ENCODE measurements around the gene PDIK1L. TPM values are rescaled to one million over a fixed set of nuclear protein-coding genes. Genes with fewer than 3 reads are reported as not detected.

The PDIK1L gene
- total and polyA plus RNA-seq, 2 donors (not counting 1 experiment from before 2014, with no cell fraction given), result 1.3 to 17.3 TPM

DNA sequence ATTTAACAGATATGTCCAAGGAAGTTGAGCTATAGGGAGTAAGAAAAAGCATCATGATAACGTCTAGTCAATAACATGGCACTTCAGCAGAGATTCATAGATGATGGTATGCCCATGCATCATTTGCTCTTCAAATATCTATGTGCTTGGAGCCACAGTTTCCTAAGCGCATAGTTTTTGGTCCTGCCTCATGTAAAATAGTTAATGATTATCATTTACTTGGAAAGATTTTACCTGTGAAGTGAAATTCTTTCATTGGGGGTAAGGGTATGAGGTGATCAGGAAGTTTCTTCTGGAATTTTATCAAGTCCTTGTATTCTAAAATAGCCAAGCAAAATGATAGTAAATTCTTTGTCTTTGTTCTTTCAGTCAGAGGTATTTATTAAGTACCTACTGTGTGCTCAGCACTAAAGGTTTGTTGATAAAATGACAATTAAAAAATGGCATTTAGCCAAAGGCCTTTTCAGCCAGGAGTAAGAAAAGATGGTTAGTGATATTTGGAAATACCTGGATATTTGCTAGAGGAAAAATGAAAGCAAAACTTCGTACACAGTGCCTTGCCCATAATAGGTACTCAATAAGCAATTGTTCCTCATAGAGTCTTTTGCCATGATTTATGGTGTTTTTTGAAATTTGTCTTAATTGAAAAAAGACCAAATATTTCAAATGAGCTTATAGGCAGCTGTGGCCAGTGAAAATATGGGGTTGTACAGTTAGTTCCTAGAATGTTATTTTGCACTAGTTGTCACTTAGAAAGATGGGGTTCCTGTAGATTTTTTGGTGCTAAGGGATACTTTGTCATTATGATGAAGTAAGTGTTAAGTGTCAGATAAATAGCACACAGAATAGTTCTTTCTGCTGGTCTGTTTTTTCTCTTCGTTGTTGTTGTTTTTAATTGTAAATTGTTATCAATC is 13.1 kb downstream of the PDIK1L start:
- peaks cover 4% of the 10 kb centered on the region for H3K27me3 Mint-ChIP-seq
- TF ChIP-seq EZH2 (IDR thresholded peaks at IDR 0.05; ENCODE audit: borderline replicate concordance, insufficient read depth, low read depth, low read length, poor library complexity, severe bottlenecking), result no peak
- TF ChIP-seq, protein P1, sequence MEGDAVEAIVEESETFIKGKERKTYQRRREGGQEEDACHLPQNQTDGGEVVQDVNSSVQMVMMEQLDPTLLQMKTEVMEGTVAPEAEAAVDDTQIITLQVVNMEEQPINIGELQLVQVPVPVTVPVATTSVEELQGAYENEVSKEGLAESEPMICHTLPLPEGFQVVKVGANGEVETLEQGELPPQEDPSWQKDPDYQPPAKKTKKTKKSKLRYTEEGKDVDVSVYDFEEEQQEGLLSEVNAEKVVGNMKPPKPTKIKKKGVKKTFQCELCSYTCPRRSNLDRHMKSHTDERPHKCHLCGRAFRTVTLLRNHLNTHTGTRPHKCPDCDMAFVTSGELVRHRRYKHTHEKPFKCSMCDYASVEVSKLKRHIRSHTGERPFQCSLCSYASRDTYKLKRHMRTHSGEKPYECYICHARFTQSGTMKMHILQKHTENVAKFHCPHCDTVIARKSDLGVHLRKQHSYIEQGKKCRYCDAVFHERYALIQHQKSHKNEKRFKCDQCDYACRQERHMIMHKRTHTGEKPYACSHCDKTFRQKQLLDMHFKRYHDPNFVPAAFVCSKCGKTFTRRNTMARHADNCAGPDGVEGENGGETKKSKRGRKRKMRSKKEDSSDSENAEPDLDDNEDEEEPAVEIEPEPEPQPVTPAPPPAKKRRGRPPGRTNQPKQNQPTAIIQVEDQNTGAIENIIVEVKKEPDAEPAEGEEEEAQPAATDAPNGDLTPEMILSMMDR (IDR thresholded peaks at IDR 0.05), result no peak
- H3K4me1 Mint-ChIP-seq, result peaks cover 28% of the 10 kb centered on the region
- CTCF ChIA-PET, result interaction anchor here (3.8 kb wide), 1 partner anchor 20 kb away, joined by 21 read pairs; no protein-coding TSS in a partner anchor
- H3K79me2 ChIP-seq (ENCODE audit: control insufficient read depth, insufficient read depth, low read length), result no peaks in the 10 kb centered on the region
- intact Hi-C loops (cut with micrococcal nuclease), result no loop called here
- H3K9me3 ChIP-seq (ENCODE audit: control extremely low read depth in 1 of 3, control insufficient read depth in 2 of 3, insufficient read depth in 1 of 3, low read length in 2 of 3), result no peaks in the 10 kb centered on the region
- no peak overlapping the region for H3K4me2 ChIP-seq (replicated peaks; ENCODE audit: low read depth, low read length, poor library complexity, severe bottlenecking)
- DNase-seq (no peak), ATAC-seq (ENCODE audit: low read depth) (no peak)
- POLR2A ChIA-PET, result no interaction called here
- H3K9me3 Mint-ChIP-seq (ENCODE audit: insufficient read depth), result no peaks in the 10 kb centered on the region
- H3K4me3 Mint-ChIP-seq, result no peak overlapping the region
- H3K4me1 ChIP-seq (ENCODE audit: control insufficient read depth in 2 of 2, insufficient read depth in 2 of 2, low read length in 2 of 2), result peaks cover 25 to 27% of the 10 kb centered on the region in 2 donors
- H3K36me3 ChIP-seq (replicated peaks in 1 of 2; ENCODE audit: control extremely low read depth in 1 of 2, control insufficient read depth in 1 of 2, extremely low read depth in 1 of 2, insufficient read depth in 2 of 2, low read length in 1 of 2), result peaks cover 0 to 20% of the 10 kb centered on the region in 2 experiments
- H3K9ac ChIP-seq (ENCODE audit: low read length), result no peak overlapping the region
- no peak overlapping the region for H3K4me3 ChIP-seq (ENCODE audit: control extremely low read depth in 1 of 5, extremely low read depth in 1 of 5, insufficient read depth in 1 of 5, low read depth in 2 of 5, low read length in 4 of 5)
- no peak overlapping the region for H3K27ac ChIP-seq (ENCODE audit: low read length in 2 of 2)
- H3K27me3 ChIP-seq (replicated peaks in 1 of 4; ENCODE audit: control extremely low read depth in 1 of 4, control insufficient read depth in 3 of 4, insufficient read depth in 4 of 4, low read length in 3 of 4), result peaks cover 0 to 6% (median 1%) of the 10 kb centered on the region in 4 experiments
- 100% methylated on average over 1 of the region's 4 CpGs for WGBS (ENCODE audit: insufficient coverage)
- H3K27ac Mint-ChIP-seq, result no peak overlapping the region
- H4K20me1 ChIP-seq (ENCODE audit: control insufficient read depth, insufficient read depth, low read length, poor library complexity, severe bottlenecking), result no peaks in the 10 kb centered on the region
- no peak overlapping the region for H2AFZ ChIP-seq (ENCODE audit: insufficient read depth, low read depth, low read length, poor library complexity, severe bottlenecking)

DNA sequence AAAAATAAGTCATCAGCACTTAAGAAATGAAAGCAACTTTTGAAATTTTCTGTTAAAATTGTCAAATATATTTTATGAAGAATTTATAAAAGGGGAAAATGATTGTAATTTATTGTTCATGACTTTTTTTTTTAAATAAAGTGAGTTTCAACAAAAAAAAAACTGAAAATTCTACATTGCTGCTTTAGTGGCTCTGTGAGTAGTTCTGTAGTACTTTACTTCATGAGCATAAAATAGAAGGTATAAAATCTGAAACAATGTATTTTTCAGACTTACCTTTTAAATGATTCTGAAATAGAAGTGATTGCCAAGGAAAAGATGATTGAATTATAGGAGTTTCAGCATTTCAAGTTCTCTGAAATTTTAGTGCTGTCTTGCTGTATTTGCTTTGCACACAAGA is 13.8 kb downstream of the PDIK1L start:
- Histone ChIP-seq H3K4me2 (replicated peaks; ENCODE audit: low read depth, low read length, poor library complexity, severe bottlenecking) (no peak overlapping the region), H3K4me3 (ENCODE audit: control extremely low read depth in 1 of 5, extremely low read depth in 1 of 5, insufficient read depth in 1 of 5, low read depth in 2 of 5, low read length in 4 of 5) (no peak overlapping the region), H3K36me3 (replicated peaks in 1 of 2; ENCODE audit: control extremely low read depth in 1 of 2, control insufficient read depth in 1 of 2, extremely low read depth in 1 of 2, insufficient read depth in 2 of 2, low read length in 1 of 2) (peaks cover 0 to 16% of the 10 kb centered on the region in 2 experiments), H3K79me2 (ENCODE audit: control insufficient read depth, insufficient read depth, low read length) (no peaks in the 10 kb centered on the region), H3K27ac (ENCODE audit: low read length in 2 of 2) (no peak overlapping the region), H3K9ac (ENCODE audit: low read length) (no peak overlapping the region), H4K20me1 (ENCODE audit: control insufficient read depth, insufficient read depth, low read length, poor library complexity, severe bottlenecking) (no peaks in the 10 kb centered on the region), H2AFZ (ENCODE audit: insufficient read depth, low read depth, low read length, poor library complexity, severe bottlenecking) (no peak overlapping the region), H3K9me3 (ENCODE audit: control extremely low read depth in 1 of 3, control insufficient read depth in 2 of 3, insufficient read depth in 1 of 3, low read length in 2 of 3) (no peaks in the 10 kb centered on the region), H3K27me3 (replicated peaks in 1 of 4; ENCODE audit: control extremely low read depth in 1 of 4, control insufficient read depth in 3 of 4, insufficient read depth in 4 of 4, low read length in 3 of 4) (peaks cover 0 to 6% (median 1%) of the 10 kb centered on the region in 4 experiments), H3K4me1 (ENCODE audit: control insufficient read depth in 2 of 2, insufficient read depth in 2 of 2, low read length in 2 of 2) (peaks cover 18 to 21% of the 10 kb centered on the region in 2 donors)
- ChIA-PET CTCF (interaction anchor here (2.4 kb wide), 1 partner anchor 19 kb away, joined by 17 read pairs; no protein-coding TSS in a partner anchor), POLR2A (no interaction called here)
- TF ChIP-seq, protein P1 (IDR thresholded peaks at IDR 0.05), result no peak
- no peak for TF ChIP-seq EZH2 (IDR thresholded peaks at IDR 0.05; ENCODE audit: borderline replicate concordance, insufficient read depth, low read depth, low read length, poor library complexity, severe bottlenecking)
- intact Hi-C loops (cut with micrococcal nuclease), result no loop called here
- no peak for DNase-seq
- no peak overlapping the region for H3K27ac Mint-ChIP-seq
- H3K4me3 Mint-ChIP-seq, result no peak overlapping the region
- peaks cover 21% of the 10 kb centered on the region for H3K4me1 Mint-ChIP-seq
- peaks cover 4% of the 10 kb centered on the region for H3K27me3 Mint-ChIP-seq
- H3K9me3 Mint-ChIP-seq (ENCODE audit: insufficient read depth), result no peaks in the 10 kb centered on the region
- ATAC-seq (ENCODE audit: low read depth), result no peak

All from B cell (primary cell).